Measurements from ENCODE around the gene CERS6. TPM values are rescaled to one million over a fixed set of nuclear protein-coding genes. Genes with fewer than 3 reads are reported as not detected.

The CERS6 gene
- total and polyA plus RNA-seq, 10 donors, result 2.5 to 22.3 (median 12.8) TPM

GRCh38 chr2:168441214-168441872, 14.7 kb upstream of the CERS6 start:
- Histone ChIP-seq H3K27ac (no peak overlapping the region), H3K36me3 (no peaks in the 10 kb centered on the region), H3K4me1 (peaks cover 0 to 8% (median 2%) of the 10 kb centered on the region in 6 donors), H3K27me3 (replicated peaks in 1 of 7) (no peaks in the 10 kb centered on the region), H3K9me3 (peaks cover 0 to 16% (median 8%) of the 10 kb centered on the region in 8 donors), H3K4me3 (no peak overlapping the region)
- intact Hi-C loops (cut with DNase I; ENCODE audit: low total_unique reads), result no loop called here
- 87 to 96% (median 94%) methylated on average over 6 of the region's 6 CpGs for WGBS, 5 donors
- no peak for DNase-seq
- TF ChIP-seq POLR2AphosphoS5 (IDR thresholded peaks at IDR 0.05), result no peak
- TF ChIP-seq POLR2A (IDR thresholded peaks at IDR 0.05), result no peak
- TF ChIP-seq CTCF (IDR thresholded peaks at IDR 0.05 in 8 of 11, conservative IDR thresholded peaks at IDR 0.05 in 3 of 11), result no peak

- H3K27me3 ChIP-seq (replicated peaks in 1 of 7), result no peaks in the 10 kb centered on the region
- no peaks in the 10 kb centered on the region for H3K36me3 ChIP-seq
- no peak for DNase-seq
- peaks cover 0 to 8% (median 2%) of the 10 kb centered on the region in 6 donors for H3K4me1 ChIP-seq
- TF ChIP-seq POLR2AphosphoS5 (IDR thresholded peaks at IDR 0.05), result no peak
- no peak for TF ChIP-seq CTCF (IDR thresholded peaks at IDR 0.05 in 8 of 11, conservative IDR thresholded peaks at IDR 0.05 in 3 of 11)
- TF ChIP-seq POLR2A (IDR thresholded peaks at IDR 0.05), result no peak
- no peak overlapping the region for H3K27ac ChIP-seq
- H3K4me3 ChIP-seq, result no peak overlapping the region
- H3K9me3 ChIP-seq, result peaks cover 0 to 16% (median 8%) of the 10 kb centered on the region in 8 donors
- intact Hi-C loops (cut with DNase I; ENCODE audit: low total_unique reads), result no loop called here
Observed at GRCh38 chr2:168443818-168444217, 12.3 kb upstream of the CERS6 start.

GRCh38 chr2:168445960-168446359, 10.1 kb upstream of the CERS6 start:
- intact Hi-C loops (cut with DNase I; ENCODE audit: low total_unique reads), result no loop called here
- H3K4me3 ChIP-seq, result no peak overlapping the region
- no peak for TF ChIP-seq CTCF (IDR thresholded peaks at IDR 0.05 in 8 of 11, conservative IDR thresholded peaks at IDR 0.05 in 3 of 11)
- TF ChIP-seq POLR2AphosphoS5 (IDR thresholded peaks at IDR 0.05), result no peak
- no peak for TF ChIP-seq POLR2A (IDR thresholded peaks at IDR 0.05)
- H3K27ac ChIP-seq, result no peak overlapping the region
- H3K27me3 ChIP-seq (replicated peaks in 1 of 7), result no peaks in the 10 kb centered on the region
- no peaks in the 10 kb centered on the region for H3K36me3 ChIP-seq
- DNase-seq, result no peak
- WGBS, 5 donors, result 92 to 100% (median 96%) methylated on average over 2 of the region's 2 CpGs
- H3K4me1 ChIP-seq, result no peaks in the 10 kb centered on the region
- H3K9me3 ChIP-seq, result peaks cover 0 to 16% (median 8%) of the 10 kb centered on the region in 8 donors

- Histone ChIP-seq H3K4me3 (no peak overlapping the region), H3K4me1 (no peaks in the 10 kb centered on the region), H3K27ac (no peak overlapping the region), H3K27me3 (replicated peaks in 1 of 7) (no peaks in the 10 kb centered on the region), H3K36me3 (no peaks in the 10 kb centered on the region), H3K9me3 (peaks cover 0 to 16% (median 8%) of the 10 kb centered on the region in 8 donors)
- no peak for DNase-seq
- no peak for TF ChIP-seq POLR2AphosphoS5 (IDR thresholded peaks at IDR 0.05)
- TF ChIP-seq POLR2A (IDR thresholded peaks at IDR 0.05), result no peak
- no peak for TF ChIP-seq CTCF (IDR thresholded peaks at IDR 0.05 in 8 of 11, conservative IDR thresholded peaks at IDR 0.05 in 3 of 11)
- intact Hi-C loops (cut with DNase I; ENCODE audit: low total_unique reads), result no loop called here
Observed at GRCh38 chr2:168448980-168449379, 7.1 kb upstream of the CERS6 start.

Measured in spleen (tissue), 11 donors.